Skeletal muscle satellite cell (primary cell): ENCODE measurements around the gene FKBP1C.
"Not testable (repeated sequence)": the region's sequence is repeated elsewhere in the genome, so short reads cannot be mapped to it uniquely, and the experiment has no call there.

ENCODE experiments used
- H3K27me3 ChIP-seq: 2 replicates; pipeline ENCODE4 v1.7.0; 2013; ENCODE audit warnings: low read length; ENCODE audit not compliant: control insufficient read depth, insufficient read depth
- H3K36me3 ChIP-seq: 2 replicates; pipeline ENCODE4 v1.7.0; 2013; ENCODE audit warnings: mild to moderate bottlenecking, control low read depth, low read length; ENCODE audit not compliant: insufficient read depth
- H3K4me1 ChIP-seq: 2 replicates; pipeline ENCODE4 v1.7.0; 2013; ENCODE audit warnings: low read length; ENCODE audit not compliant: control insufficient read depth, insufficient read depth
- H3K4me2 ChIP-seq: 2 replicates; pipeline ENCODE4 v1.7.0; 2013; ENCODE audit warnings: mild to moderate bottlenecking, low read length
- H3K4me3 ChIP-seq: 2 replicates; pipeline ENCODE4 v1.7.0; 2013; ENCODE audit warnings: low read length
- H3K9ac ChIP-seq: 2 replicates; pipeline ENCODE4 v1.7.0; 2013; ENCODE audit warnings: mild to moderate bottlenecking, low read depth, low read length, moderate library complexity
- H3K9me3 ChIP-seq: replicated peaks from 2 replicates; pipeline ENCODE4 v1.7.0; 2013; ENCODE audit warnings: mild to moderate bottlenecking, control low read depth, low read length

Gene FKBP1C

GRCh38 chr6:63225987-63226386, 14.7 kb downstream of the FKBP1C start:
- H3K4me3 ChIP-seq, H3K27me3 ChIP-seq, H3K9me3 ChIP-seq, H3K4me2 ChIP-seq, H3K36me3 ChIP-seq, H3K9ac ChIP-seq, H3K4me1 ChIP-seq: not testable (repeated sequence)

- H3K27me3 ChIP-seq, H3K36me3 ChIP-seq, H3K4me1 ChIP-seq, H3K4me3 ChIP-seq, H3K9ac ChIP-seq, H3K4me2 ChIP-seq, H3K9me3 ChIP-seq: not testable (repeated sequence)
Observed at GRCh38 chr6:63227928-63228894, 16.9 kb downstream of the FKBP1C start.

GRCh38 chr6:63230027-63230426, 18.8 kb downstream of the FKBP1C start:
- H3K4me3 ChIP-seq, H3K4me1 ChIP-seq, H3K36me3 ChIP-seq, H3K9ac ChIP-seq, H3K9me3 ChIP-seq, H3K4me2 ChIP-seq, H3K27me3 ChIP-seq: not testable (repeated sequence)

DNA sequence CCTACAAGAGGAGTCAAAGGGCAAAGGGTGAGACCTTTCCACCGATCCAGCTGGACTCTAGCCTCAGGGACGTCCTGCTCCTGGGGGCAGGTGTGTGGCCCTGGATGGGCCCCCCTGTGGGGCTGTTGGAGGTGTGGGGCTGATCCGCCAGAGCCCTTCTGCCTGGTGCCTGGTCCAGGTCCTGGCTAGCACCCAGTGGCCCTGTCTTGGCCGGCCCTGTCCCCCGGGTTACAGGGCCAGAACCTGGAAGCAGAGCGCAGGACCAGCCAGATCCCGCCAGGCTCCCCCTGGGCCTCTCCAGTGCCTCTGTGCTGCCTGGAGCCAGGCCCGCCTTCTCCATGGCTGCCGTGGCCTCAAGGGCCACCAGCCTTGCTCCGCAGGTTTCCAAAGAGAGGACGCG, 19.2 kb downstream of the FKBP1C start:
- H3K36me3 ChIP-seq, H3K4me3 ChIP-seq, H3K4me2 ChIP-seq, H3K27me3 ChIP-seq, H3K9ac ChIP-seq, H3K9me3 ChIP-seq, H3K4me1 ChIP-seq: not testable (repeated sequence)

DNA sequence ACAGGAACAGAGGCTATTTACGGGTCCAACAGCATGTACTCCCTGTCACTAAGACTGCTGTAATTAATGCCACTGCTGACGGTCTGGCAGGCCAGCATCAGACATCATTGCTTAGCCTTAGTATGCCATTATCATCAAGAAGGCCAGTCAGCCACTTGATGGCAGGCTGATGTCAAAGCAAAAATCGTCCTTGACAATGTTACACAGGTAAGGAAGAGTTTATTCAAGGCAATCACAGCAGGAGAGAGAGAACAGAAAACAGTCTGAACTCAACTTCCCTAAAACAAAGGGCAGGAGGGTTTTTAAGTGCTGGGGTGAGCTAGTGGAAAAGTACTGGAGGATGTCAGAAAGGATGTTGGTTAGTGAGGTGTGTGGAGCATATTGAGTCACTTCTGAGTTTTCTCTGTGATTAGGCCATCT, 25.1 kb downstream of the FKBP1C start:
- Histone ChIP-seq H3K27me3 (no peaks in the 10 kb centered on the region), H3K36me3 (no peaks in the 10 kb centered on the region)

GRCh38 chr6:63245420-63245819, 34.2 kb downstream of the FKBP1C start:
- H3K4me3 ChIP-seq: no peak overlapping the region
- no peaks in the 10 kb centered on the region for H3K36me3 ChIP-seq
- H3K27me3 ChIP-seq: no peaks in the 10 kb centered on the region

More for the DNA sequence above, 25.1 kb downstream of the FKBP1C start:
- Histone ChIP-seq H3K4me2 (no peak overlapping the region), H3K9ac (no peak overlapping the region), H3K4me3 (no peak overlapping the region), H3K9me3 (no peaks in the 10 kb centered on the region), H3K4me1 (no peaks in the 10 kb centered on the region)

GRCh38 chr6:63245909-63246308, 34.6 kb downstream of the FKBP1C start:
- no peak overlapping the region for H3K9ac ChIP-seq
- H3K4me1 ChIP-seq: no peaks in the 10 kb centered on the region
- H3K9me3 ChIP-seq: no peaks in the 10 kb centered on the region
- H3K4me2 ChIP-seq: no peak overlapping the region
- no peaks in the 10 kb centered on the region for H3K27me3 ChIP-seq
- H3K4me3 ChIP-seq: no peak overlapping the region
- no peaks in the 10 kb centered on the region for H3K36me3 ChIP-seq

More at GRCh38 chr6:63245420-63245819, 34.2 kb downstream of the FKBP1C start:
- Histone ChIP-seq H3K9ac (no peak overlapping the region), H3K4me1 (no peaks in the 10 kb centered on the region), H3K9me3 (no peaks in the 10 kb centered on the region), H3K4me2 (no peak overlapping the region)

DNA sequence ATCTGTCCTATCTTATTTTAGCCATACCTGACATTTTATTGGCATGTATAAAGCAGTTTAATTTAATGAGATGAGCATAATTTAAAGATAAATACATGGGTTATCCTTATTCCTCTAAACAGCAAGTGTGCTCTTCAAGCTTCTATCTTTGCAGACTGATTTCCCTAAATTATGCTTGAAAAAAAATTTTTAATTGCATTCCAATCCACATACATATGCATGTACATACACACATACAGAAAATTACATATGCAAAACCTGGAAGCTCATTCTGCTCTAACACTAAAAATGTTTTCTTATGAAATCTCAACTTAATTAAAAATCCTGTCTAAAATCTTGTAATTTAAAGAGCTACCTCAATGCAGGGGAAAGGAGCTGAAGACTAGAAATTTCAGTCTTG, 35.3 kb downstream of the FKBP1C start:
- Histone ChIP-seq H3K4me1 (no peaks in the 10 kb centered on the region), H3K36me3 (no peaks in the 10 kb centered on the region), H3K9me3 (no peaks in the 10 kb centered on the region), H3K27me3 (no peaks in the 10 kb centered on the region), H3K4me2 (no peak overlapping the region), H3K9ac (no peak overlapping the region), H3K4me3 (no peak overlapping the region)

- no peak overlapping the region for H3K9ac ChIP-seq
- no peaks in the 10 kb centered on the region for H3K4me1 ChIP-seq
- H3K9me3 ChIP-seq: no peaks in the 10 kb centered on the region
- no peaks in the 10 kb centered on the region for H3K27me3 ChIP-seq
- H3K4me2 ChIP-seq: no peak overlapping the region
- H3K4me3 ChIP-seq: no peak overlapping the region
- no peaks in the 10 kb centered on the region for H3K36me3 ChIP-seq
Observed at GRCh38 chr6:63249875-63250482, 38.7 kb downstream of the FKBP1C start.

GRCh38 chr6:63259153-63259552, 47.9 kb downstream of the FKBP1C start:
- Histone ChIP-seq H3K36me3 (no peaks in the 10 kb centered on the region), H3K4me1 (no peaks in the 10 kb centered on the region), H3K9me3 (no peaks in the 10 kb centered on the region), H3K4me2 (no peak overlapping the region), H3K9ac (no peak overlapping the region), H3K27me3 (no peaks in the 10 kb centered on the region), H3K4me3 (no peak overlapping the region)

- no peak overlapping the region for H3K4me2 ChIP-seq
- no peak overlapping the region for H3K4me3 ChIP-seq
- H3K9ac ChIP-seq: no peak overlapping the region
- H3K9me3 ChIP-seq: no peaks in the 10 kb centered on the region
- H3K4me1 ChIP-seq: no peaks in the 10 kb centered on the region
- H3K36me3 ChIP-seq: no peaks in the 10 kb centered on the region
- H3K27me3 ChIP-seq: no peaks in the 10 kb centered on the region
Observed at GRCh38 chr6:63261820-63262219, 50.6 kb downstream of the FKBP1C start.
